TTC549 (cell line): Measurements from ENCODE around the gene MRM2.
"Not testable (repeated sequence)": the region's sequence is repeated elsewhere in the genome, so short reads cannot be mapped to it uniquely, and the experiment has no call there.

Experiments
- FAIRE-seq: peaks from 2 replicates; lab custom pipeline; 2012; peaks lifted over from hg19 to GRCh38; lab: Jason Lieb, UNC

Gene MRM2

DNA sequence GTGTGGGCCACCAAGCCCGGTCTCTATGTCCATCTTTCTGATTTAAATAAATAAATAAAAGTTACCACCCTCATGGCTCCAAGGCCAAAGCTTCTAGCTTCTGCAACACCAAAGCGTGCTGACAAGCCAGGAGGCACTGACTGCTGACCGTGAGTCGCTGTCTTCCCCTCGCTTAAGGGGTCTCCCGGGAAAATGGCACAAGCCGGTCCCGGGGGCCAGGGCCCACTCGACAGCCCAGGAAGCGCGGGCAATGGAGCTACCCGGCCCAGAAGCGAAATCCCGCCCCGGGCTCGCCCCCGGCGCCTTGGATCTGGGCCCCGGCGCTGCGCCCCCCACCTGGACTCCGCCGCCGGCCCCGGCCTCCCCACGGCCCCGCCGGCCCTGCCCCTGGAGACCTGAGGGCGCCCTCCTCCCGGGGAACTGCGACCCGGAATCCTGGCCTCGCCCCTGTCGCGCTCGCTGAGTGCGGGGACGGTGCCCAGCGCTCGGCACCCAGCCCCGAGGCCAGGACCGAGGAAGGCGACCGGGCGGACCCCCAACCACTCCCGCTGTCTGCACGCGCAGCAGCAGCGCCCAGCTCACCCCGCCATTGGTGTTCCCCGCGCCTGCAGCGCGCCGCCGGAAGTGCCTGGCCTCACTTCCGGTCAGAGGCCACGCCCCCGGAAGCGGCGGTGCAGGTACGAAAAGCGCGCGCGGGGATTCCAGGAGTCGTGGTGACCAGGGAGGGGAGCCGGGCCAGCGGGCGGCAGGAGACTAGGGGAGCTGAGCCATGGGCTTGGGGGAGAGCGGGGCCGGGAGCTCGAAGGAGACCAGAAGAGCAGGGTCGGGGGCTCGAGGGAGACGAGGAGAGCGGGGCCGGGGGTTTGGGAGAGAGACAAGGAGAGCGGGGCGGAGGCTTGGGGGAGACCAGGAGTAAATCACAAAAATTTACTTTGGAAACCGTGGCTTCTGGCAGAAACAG lies at the start of gene MRM2, which contains the start of gene NUDT1:
TSS of gene MRM2 (minus strand) at position 626 of the 961 bp plus-strand sequence. CDS start at position 590, 36 bp downstream.
TSS of gene NUDT1 (plus strand) at position 647 of the 961 bp plus-strand sequence. CDS start 2,349 bp downstream, outside the sequence.
- FAIRE-seq: no peak

- no peak for FAIRE-seq
These were observed 48.9 kb upstream of the MRM2 start for GRCh38 chr7:2290877-2291276.

DNA sequence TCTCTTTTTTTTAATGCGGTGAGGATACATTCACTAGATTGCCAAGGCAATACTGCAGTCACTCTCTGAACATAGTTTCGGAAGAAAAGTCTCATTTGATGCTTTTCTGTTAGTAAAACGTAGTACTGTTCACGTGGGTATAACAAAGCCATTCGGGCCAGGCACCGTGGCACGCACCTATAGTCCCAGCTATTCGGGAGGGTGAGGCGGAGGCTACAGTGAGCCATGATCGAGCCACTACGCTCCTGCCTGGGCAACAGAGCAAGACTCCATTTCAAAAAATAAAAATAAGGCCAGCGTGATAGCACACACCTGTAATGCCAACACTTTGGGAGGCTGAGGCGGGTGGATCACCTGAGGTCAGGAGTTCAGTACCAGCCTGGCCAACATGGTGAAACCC lies 47.6 kb upstream of the MRM2 start:
- no peak for FAIRE-seq

- no peak for FAIRE-seq
These were observed 47.1 kb upstream of the MRM2 start for GRCh38 chr7:2289111-2289586.

GRCh38 chr7:2288503-2288902 lies 46.5 kb upstream of the MRM2 start:
- FAIRE-seq: no peak

GRCh38 chr7:2287745-2288144 lies 45.7 kb upstream of the MRM2 start:
- no peak for FAIRE-seq

- FAIRE-seq: no peak
These were observed 41.1 kb upstream of the MRM2 start for GRCh38 chr7:2283074-2283473.

- FAIRE-seq: no peak
These were observed 40.3 kb upstream of the MRM2 start for GRCh38 chr7:2282185-2282751.

- no peak for FAIRE-seq
These were observed 39.5 kb upstream of the MRM2 start for GRCh38 chr7:2281541-2281940.

DNA sequence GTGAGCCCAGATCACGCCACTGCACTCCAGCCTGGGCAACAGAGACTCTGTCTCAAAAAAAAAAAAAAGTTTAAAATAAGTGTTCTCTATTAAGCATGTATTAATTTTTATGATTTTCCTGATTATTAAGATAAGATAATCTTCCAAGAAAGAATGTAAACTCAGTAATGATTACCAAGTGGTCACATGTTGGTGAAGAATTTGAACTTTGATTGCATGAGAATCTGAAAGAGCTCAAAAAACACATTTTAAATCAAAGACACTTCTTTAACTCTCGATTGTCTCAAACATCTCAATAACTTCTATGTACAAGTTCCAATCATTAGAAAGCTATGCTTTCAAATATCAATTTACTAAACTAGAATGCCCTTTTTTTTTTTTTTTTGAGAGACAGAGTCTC lies 38.4 kb upstream of the MRM2 start:
- FAIRE-seq: no peak

GRCh38 chr7:2279896-2280295 lies 37.9 kb upstream of the MRM2 start:
- no peak for FAIRE-seq

GRCh38 chr7:2278026-2278425 lies 36.0 kb upstream of the MRM2 start:
- FAIRE-seq: no peak

DNA sequence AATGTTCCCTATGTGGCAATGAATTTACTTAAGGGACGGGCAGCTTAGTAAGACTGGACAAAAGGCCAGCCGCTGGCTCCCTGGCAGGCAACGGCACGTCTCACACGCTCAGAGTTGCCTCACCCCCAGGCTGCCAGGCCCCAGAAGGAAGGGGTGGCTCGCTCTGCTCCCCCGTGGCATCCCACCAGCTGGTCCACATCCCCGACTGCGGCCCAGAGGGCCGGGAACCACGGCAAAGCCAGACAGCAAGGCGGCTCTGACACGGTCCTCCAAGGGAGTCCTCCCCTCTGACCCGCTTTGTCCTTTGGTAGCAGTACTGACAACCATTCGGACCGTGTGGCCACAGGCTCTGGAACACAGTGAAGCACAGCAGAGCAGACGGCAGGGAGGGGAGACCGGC lies 34.1 kb upstream of the MRM2 start:
- FAIRE-seq: no peak

GRCh38 chr7:2275101-2275500 lies 33.1 kb upstream of the MRM2 start:
- no peak for FAIRE-seq

GRCh38 chr7:2274666-2275065 lies 32.7 kb upstream of the MRM2 start:
- no peak for FAIRE-seq

GRCh38 chr7:2273866-2274265 lies 31.9 kb upstream of the MRM2 start:
- no peak for FAIRE-seq

DNA sequence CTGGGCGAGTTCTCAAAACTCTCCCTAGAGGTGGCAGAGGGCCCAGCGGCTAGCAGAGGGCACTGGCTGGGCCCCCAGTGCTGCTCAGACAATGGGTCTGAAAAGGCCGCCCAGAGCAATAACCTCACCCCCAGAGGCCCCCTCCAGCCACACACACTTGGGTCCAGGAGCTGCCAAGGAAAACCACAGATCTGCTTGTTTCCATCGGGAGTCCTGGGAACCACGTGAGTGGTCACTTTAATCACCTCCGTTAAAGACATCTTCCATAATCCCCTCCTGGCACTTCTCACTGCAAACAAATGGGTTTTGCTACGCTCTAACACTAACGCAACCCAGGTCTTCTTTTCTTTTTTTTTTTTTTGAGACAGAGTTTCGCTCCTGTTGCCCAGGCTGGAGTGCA lies 30.0 kb upstream of the MRM2 start:
- FAIRE-seq: no peak

DNA sequence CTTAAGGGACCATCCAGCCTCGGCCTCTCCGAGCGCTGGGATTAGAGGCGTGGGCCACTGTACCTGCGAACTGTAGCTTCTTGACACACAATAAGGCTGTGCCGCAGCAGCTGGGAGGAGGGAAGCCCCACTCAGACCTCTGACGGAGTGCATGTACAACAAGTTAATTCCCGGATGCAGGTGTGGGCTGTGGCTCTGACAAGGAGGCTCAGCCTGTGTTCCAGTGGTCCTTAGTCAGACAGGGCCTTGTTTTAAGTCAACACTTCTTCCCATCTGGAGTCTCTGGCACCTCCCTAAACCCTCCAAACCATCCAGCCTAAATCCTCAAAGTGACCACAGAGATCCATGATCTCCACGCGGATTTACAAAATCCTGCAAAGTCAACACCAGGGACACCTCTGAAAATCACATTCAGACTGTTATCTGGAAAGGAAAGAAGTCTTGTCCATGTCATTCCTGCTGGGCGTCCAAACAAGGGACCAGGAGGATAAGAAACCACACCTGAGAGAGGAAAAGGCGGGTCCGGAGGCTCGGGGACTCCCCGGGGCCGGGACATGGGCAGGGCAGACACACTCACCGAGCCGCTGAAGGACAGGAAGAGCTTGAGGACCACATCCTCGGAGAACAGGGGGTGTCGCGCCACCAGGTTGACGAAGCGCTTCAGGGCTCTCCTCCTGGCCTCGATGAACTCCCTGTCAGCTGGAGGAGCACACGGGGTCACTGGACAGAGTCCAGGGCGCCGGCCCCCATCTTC lies 29.4 kb upstream of the MRM2 start:
- no peak for FAIRE-seq

DNA sequence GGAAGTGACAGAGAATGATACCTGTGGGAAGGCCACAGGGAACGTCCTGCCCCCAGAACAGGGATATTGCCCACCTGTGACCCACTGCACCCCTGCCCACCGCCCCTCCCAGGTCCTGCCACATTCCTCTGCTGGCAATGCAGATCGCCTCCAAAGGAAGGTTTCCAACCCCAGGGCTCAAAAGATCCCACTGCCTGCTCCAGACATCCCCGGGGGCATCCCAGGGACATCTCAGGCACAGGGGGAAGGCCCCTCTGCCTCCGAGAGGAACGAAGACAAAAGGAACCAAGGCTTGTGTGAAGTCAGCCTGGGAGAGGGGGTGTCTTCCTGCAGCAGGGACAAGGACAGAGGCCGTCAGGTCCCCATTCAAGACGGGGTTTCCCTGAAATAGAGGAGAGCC lies 28.5 kb upstream of the MRM2 start:
- no peak for FAIRE-seq

- FAIRE-seq: no peak
These were observed 28.0 kb upstream of the MRM2 start for GRCh38 chr7:2269991-2270460.

GRCh38 chr7:2269089-2269990 lies 27.3 kb upstream of the MRM2 start:
- not testable (repeated sequence) for FAIRE-seq

GRCh38 chr7:2266911-2267310 lies 24.9 kb upstream of the MRM2 start:
- no peak for FAIRE-seq
